ENCODE measurements around the gene PAPPA.

PAPPA gene

DNA sequence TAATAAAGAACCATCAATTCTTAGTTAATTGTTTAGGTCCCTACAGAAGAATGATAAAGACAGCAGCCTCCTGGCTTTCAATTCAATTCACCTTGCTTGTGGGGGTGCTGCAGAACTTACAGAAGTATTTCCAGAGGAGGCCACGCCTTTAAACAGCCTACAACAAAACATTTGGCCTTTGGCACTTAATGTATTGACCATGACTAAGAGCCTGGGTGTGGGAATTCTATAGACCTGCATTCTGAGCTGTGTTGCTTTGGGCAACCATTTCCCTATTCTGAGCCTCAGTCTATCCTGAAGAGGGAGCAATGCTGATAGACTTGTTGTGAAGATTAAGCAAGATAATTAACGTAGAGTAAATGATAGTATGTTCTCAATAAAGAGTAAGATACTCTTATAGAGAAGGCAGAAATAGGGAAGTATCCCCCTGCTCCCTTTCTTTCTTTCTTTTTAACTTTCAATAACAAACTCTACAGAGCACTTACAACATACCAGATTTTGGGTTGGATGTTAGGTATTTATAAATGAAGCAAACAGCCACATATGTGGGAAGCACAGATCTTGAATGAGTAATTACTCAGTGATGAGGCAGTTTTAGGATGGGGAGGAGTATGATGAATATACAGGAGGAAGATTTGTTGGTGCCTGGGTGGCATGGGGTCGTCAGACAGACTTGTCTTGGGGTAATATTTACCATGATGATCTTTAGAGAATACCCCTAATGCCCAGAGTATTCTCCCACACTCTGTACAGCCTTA lies 28.4 kb downstream of the PAPPA start:
- H3K4me3 ChIP-seq (ENCODE audit: low read depth, low read length) = no peak overlapping the region
- TF ChIP-seq, protein P1, sequence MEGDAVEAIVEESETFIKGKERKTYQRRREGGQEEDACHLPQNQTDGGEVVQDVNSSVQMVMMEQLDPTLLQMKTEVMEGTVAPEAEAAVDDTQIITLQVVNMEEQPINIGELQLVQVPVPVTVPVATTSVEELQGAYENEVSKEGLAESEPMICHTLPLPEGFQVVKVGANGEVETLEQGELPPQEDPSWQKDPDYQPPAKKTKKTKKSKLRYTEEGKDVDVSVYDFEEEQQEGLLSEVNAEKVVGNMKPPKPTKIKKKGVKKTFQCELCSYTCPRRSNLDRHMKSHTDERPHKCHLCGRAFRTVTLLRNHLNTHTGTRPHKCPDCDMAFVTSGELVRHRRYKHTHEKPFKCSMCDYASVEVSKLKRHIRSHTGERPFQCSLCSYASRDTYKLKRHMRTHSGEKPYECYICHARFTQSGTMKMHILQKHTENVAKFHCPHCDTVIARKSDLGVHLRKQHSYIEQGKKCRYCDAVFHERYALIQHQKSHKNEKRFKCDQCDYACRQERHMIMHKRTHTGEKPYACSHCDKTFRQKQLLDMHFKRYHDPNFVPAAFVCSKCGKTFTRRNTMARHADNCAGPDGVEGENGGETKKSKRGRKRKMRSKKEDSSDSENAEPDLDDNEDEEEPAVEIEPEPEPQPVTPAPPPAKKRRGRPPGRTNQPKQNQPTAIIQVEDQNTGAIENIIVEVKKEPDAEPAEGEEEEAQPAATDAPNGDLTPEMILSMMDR (conservative IDR thresholded peaks at IDR 0.05; ENCODE audit: low read depth, low read length) = peak; percentile 4
- peak; percentile 46 for DNase-seq (ENCODE audit: low read depth)

DNA sequence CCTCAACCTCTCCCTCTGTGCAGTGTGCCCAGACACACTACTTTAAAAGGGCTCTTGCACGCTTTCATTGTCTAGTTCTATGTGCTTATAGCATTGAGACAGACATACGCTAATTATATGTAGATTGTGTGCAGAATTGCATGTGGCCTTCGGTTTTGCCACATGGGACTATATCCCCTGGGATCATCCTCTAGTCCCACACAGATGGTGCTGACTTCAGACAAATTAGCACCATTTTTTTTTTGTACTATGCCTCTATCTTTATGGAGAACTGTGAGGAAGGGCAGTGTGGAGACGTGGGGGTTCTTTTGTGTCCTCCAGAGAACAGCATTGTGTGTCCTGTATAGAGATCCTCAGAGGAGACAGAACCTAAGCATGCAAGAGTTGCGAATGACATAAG lies 29.3 kb downstream of the PAPPA start:
- H3K4me3 ChIP-seq (ENCODE audit: low read depth, low read length) = no peak overlapping the region
- no peak for DNase-seq (ENCODE audit: low read depth)
- TF ChIP-seq, protein P1 (conservative IDR thresholded peaks at IDR 0.05; ENCODE audit: low read depth, low read length) = no peak

DNA sequence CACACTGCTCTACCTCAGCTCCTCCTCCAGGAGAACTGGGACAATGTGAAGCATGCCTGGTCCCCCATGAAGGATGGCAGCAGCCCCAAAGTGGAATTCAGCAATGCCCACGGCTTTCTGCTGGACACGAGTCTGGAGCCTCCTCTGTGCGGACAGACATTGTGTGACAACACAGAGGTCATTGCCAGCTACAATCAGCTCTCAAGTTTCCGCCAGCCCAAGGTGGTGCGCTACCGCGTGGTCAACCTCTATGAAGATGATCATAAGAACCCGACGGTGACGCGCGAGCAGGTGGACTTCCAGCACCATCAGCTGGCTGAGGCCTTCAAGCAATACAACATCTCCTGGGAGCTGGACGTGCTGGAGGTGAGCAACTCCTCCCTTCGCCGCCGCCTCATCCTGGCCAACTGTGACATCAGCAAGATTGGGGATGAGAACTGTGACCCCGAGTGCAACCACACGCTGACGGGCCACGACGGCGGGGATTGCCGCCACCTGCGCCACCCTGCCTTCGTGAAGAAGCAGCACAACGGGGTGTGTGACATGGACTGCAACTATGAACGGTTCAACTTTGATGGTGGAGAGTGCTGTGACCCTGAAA lies 34.1 kb downstream of the PAPPA start:
- TF ChIP-seq, protein P1 (conservative IDR thresholded peaks at IDR 0.05; ENCODE audit: low read depth, low read length) = no peak
- no peak for DNase-seq (ENCODE audit: low read depth)
- no peak overlapping the region for H3K4me3 ChIP-seq (ENCODE audit: low read depth, low read length)

DNA sequence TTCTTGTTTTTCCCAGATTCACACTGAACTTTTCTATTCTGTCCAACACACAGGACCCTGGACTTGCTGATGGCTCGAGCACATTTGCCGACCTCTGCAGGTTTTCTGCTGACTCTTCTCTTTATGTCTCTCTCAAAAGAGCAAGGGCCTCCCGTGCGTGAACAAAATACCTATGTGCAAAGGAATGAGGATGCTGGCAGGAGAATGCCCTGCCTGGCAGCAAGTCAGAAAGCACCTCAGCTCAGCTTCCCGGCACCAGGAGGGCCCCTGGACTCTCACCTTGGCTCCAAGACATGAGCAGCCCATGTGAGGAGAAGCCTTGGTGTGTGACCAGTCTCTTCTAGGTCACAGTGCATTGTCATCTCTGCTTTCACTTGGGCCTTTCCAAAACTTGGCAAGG lies 36.1 kb downstream of the PAPPA start:
- TF ChIP-seq, protein P1 (conservative IDR thresholded peaks at IDR 0.05; ENCODE audit: low read depth, low read length) = no peak
- H3K4me3 ChIP-seq (ENCODE audit: low read depth, low read length) = no peak overlapping the region
- no peak for DNase-seq (ENCODE audit: low read depth)

DNA sequence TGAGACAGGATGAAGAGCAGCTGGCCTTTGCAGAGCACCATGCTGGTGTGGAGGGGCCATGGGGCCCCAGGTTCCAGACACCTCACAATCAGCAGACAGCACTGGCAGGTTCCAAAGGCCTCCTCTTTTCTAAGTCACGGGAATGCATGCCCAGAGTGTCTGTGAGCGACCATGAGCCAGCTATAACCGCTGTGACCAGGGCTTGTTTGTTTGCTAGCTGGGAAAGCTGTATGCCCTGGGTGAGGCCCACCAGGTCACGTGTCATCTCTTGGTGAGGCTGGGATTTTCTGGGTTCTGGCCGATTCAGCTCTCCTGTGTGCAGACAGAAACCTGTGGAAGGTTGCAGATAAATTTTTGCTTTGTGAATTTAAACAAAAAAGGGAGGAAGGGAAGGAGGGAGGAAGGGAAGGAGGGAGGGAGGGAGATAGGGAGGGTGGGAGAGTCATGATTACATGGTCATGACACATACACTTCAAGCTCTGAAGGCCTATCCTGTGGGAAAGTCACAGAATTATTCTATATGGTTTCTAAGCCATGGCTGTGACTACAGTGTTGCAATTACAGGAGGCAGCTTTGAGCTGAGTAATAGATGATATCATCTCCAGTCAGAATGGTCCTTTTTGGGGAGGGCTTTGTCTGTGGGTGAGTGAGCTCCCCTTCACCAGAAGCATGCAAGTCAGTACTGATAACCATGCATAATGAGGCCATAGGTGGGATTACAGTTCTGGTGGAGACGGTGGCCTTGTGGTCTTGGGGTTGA lies 37.2 kb downstream of the PAPPA start:
- peak; percentile 72 for DNase-seq (ENCODE audit: low read depth)
- TF ChIP-seq, protein P1 (conservative IDR thresholded peaks at IDR 0.05; ENCODE audit: low read depth, low read length) = no peak

DNA sequence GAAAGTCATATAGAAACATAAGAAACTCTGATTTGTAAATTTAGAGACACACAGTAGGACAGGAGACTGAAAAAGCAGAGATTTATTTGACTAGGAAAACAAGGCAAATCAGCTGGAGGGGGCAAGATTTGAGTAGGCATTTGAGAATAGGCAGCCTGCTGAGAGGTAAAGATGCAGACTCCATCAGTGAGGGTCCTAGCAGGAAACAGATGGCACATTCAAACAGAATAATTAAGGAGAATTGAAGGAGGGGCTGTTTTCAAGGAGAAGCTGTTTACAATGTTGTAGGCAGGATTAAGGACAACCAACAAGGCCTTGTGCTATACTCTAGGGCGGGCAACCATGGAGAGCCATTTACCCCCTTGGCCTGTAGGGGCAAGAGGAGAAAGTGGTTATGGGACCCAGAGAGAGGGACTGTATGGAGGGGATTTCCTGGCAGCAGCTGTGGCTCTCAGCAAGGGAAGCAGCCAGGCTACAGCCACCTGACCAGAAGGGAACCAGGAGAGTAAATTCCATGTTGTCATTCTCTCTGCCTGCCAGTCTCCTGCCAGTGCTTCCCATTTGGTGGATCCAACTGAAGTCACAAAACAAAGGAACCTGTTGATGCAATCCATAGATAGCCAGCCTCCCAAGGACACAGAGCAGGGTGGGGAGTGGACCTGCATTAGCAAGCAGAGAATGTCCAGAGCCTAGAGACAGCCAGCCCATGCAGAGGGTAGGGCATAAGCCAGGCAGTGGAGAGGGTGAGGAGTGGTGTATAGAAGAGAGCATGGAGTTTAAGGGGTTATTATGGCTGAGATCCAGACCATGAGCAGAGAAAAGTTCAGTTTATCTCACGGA lies 38.2 kb downstream of the PAPPA start:
- H3K4me3 ChIP-seq (ENCODE audit: low read depth, low read length) = no peak overlapping the region
- TF ChIP-seq, protein P1 (conservative IDR thresholded peaks at IDR 0.05; ENCODE audit: low read depth, low read length) = no peak
- no peak for DNase-seq (ENCODE audit: low read depth)

More for the DNA sequence above, 37.2 kb downstream of the PAPPA start:
- no peak overlapping the region for H3K4me3 ChIP-seq (ENCODE audit: low read depth, low read length)

Measured in choroid plexus epithelial cell (primary cell).